Thoracic aorta (tissue), 2 donors: ENCODE data around the gene FLCN. TPM values are rescaled to one million over a fixed set of nuclear protein-coding genes. Genes with fewer than 3 reads are reported as not detected.
"Not testable (repeated sequence)": the region's sequence is repeated elsewhere in the genome, so short reads cannot be mapped to it uniquely, and the experiment has no call there.

Source experiments
- ATAC-seq: fragments of 150-250 bp; one replicate; pipeline ENCODE4 v1.8.0; 2017; ENCODE audit warnings: low read depth; ENCODE audit not compliant: insufficient number of reproducible peaks, low FRiP score
- DNase-seq: peaks from one replicate; pipeline ENCODE4 v3.0.0-alpha.2; 2020; ENCODE audit warnings: low spot score
- H3K27ac ChIP-seq, 2 donors: fragments of 200-600 bp; sonication (generic); 1 replicate in 1 of 2; 2 replicates in 1 of 2; pipeline ENCODE4 v1.5.1; 2016; ENCODE audit warnings: mild to moderate bottlenecking in 2 of 2, moderate library complexity in 2 of 2
- H3K27me3 ChIP-seq: fragments of 200-600 bp; sonication (generic); replicated peaks from 2 replicates; pipeline ENCODE4 v1.6.0; 2016; ENCODE audit warnings: mild to moderate bottlenecking; ENCODE audit not compliant: insufficient read depth
- H3K36me3 ChIP-seq: fragments of 200-600 bp; sonication (generic); one replicate; pipeline ENCODE4 v1.5.1; 2016
- H3K4me1 ChIP-seq, 2 donors: fragments of 200-600 bp; sonication (generic); 1 replicate in 1 of 2; 2 replicates in 1 of 2; pipeline versions ENCODE4 v1.5.1 to v1.6.0; 2016; ENCODE audit warnings: low read depth in 2 of 2, mild to moderate bottlenecking in 1 of 2; ENCODE audit not compliant: control insufficient read depth in 1 of 2
- H3K4me3 ChIP-seq: fragments of 200-600 bp; sonication (generic); 2 replicates; pipeline ENCODE4 v1.5.1; 2016; ENCODE audit warnings: mild to moderate bottlenecking
- H3K9me3 ChIP-seq: fragments of 200-600 bp; sonication (generic); 2 replicates; pipeline ENCODE4 v1.5.1; 2016
- total RNA-seq, 2 donors: library from RNA; depleted of rRNA; stranded (reverse); fragments of >200 nt; gene quantifications; one replicate each; pipeline versions ENCODE4 v1.1.0 to v1.2.3, GENCODE V29; 2016
- TF ChIP-seq, protein P1 (sequence below): fragments of 200-600 bp; sonication (generic); IDR thresholded peaks from one replicate; pipeline ENCODE4 v1.5.1; 2019; ENCODE audit warnings: antibody characterized with exemption

Gene FLCN
- total RNA-seq, 2 donors from 2014 or later: 64.3 to 123 TPM

DNA sequence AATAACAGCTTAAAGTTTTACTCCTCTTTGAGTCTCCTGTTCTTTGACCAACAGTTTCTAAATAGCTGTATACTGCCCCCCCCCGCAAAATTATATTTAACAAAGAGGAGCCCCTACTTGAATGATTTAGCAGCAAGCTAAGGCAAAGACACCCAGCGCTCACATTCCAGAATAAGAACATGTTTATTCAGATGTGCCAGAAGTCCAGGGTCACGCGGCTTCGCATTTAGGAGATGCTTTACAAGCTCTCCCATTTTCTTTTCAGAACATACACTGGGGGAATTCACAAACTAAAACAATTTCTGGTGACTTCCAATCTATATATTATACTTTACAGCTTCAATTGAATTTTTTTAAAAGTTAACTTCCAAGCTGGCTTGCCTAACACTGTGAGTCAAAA, 36.1 kb downstream of the FLCN start:
- TF ChIP-seq, protein P1, sequence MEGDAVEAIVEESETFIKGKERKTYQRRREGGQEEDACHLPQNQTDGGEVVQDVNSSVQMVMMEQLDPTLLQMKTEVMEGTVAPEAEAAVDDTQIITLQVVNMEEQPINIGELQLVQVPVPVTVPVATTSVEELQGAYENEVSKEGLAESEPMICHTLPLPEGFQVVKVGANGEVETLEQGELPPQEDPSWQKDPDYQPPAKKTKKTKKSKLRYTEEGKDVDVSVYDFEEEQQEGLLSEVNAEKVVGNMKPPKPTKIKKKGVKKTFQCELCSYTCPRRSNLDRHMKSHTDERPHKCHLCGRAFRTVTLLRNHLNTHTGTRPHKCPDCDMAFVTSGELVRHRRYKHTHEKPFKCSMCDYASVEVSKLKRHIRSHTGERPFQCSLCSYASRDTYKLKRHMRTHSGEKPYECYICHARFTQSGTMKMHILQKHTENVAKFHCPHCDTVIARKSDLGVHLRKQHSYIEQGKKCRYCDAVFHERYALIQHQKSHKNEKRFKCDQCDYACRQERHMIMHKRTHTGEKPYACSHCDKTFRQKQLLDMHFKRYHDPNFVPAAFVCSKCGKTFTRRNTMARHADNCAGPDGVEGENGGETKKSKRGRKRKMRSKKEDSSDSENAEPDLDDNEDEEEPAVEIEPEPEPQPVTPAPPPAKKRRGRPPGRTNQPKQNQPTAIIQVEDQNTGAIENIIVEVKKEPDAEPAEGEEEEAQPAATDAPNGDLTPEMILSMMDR: no peak

DNA sequence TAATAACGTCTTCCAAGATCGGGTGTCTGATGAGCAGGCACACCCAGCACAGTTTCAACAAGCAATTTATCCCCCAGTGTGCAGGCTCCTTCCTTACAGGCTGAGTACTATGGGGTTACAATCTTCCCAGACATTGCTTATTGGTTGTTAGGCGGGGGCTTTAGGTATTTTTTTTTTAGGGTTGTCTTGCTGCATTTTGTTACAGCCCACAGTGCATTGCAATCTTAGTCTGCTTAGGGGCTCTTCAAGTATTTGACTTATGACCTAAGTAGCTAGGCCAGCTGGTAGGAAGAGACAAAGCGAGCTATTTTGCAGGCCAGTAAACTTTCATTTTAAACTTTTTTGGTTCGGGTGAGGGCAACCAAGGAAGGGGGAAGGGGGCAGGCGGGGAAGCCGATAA, 36.7 kb downstream of the FLCN start:
- H3K4me3 ChIP-seq: no peak overlapping the region
- peaks cover 18 to 24% of the 10 kb centered on the region in 2 donors for H3K4me1 ChIP-seq
- DNase-seq: no peak
- no peak for ATAC-seq
- TF ChIP-seq, protein P1: no peak
- H3K27ac ChIP-seq: no peak overlapping the region
- no peaks in the 10 kb centered on the region for H3K36me3 ChIP-seq
- H3K27me3 ChIP-seq: no peaks in the 10 kb centered on the region
- no peaks in the 10 kb centered on the region for H3K9me3 ChIP-seq

More for the DNA sequence above, 36.1 kb downstream of the FLCN start:
- Histone ChIP-seq H3K36me3 (no peaks in the 10 kb centered on the region), H3K4me3 (no peak overlapping the region), H3K27ac (no peak overlapping the region), H3K4me1 (peaks cover 18 to 30% of the 10 kb centered on the region in 2 donors), H3K9me3 (no peaks in the 10 kb centered on the region), H3K27me3 (no peaks in the 10 kb centered on the region)
- no peak for ATAC-seq
- no peak for DNase-seq

DNA sequence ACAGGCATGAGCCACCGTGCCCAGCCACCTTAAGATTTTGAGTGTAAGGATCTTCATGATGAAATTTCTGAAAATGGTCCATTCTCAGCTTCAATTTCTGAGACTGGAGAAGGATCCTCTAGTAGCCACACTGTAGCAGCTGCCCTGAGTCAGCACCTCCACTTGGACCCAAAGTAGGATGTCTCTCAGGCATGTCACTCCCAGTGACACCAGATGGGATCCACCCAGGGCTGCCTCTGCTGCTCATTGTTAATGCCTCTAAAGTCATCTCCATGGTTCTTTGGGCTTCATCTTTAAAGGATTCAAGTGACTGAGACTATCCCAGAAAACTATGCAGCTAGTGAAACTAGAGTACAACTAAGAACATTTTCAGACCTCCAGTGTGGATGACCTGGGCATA, 38.7 kb downstream of the FLCN start:
- DNase-seq (no peak), ATAC-seq (no peak)
- no peaks in the 10 kb centered on the region for H3K36me3 ChIP-seq
- no peaks in the 10 kb centered on the region for H3K27me3 ChIP-seq
- no peak overlapping the region for H3K4me3 ChIP-seq
- peaks cover 0 to 4% of the 10 kb centered on the region in 2 donors for H3K4me1 ChIP-seq
- H3K9me3 ChIP-seq: no peaks in the 10 kb centered on the region
- H3K27ac ChIP-seq: no peak overlapping the region
- TF ChIP-seq, protein P1: no peak

DNA sequence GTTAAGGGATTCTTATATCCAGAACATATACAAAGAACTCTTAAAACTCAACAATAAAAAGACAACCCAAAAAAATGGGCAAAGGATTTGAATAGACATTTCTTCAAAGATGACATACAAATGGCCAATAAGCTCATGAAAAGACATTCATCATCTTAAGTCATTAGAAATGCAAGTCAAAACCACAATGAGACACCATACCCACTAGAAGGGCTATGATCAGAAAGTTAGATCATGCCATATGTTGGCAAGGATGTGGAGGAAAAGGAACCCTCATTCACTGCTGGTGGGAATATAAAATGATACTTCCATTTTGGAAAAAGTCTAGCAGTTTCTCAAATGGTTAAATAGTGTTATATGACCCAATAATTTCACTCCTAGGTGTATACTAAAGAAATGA, 40.2 kb downstream of the FLCN start:
- no peak for DNase-seq
- Histone ChIP-seq H3K27ac (no peak overlapping the region), H3K27me3 (no peaks in the 10 kb centered on the region), H3K4me3 (no peak overlapping the region), H3K9me3 (no peaks in the 10 kb centered on the region), H3K36me3 (no peaks in the 10 kb centered on the region), H3K4me1 (peaks cover 3 to 4% of the 10 kb centered on the region in 2 donors)
- no peak for ATAC-seq
- TF ChIP-seq, protein P1: no peak

DNA sequence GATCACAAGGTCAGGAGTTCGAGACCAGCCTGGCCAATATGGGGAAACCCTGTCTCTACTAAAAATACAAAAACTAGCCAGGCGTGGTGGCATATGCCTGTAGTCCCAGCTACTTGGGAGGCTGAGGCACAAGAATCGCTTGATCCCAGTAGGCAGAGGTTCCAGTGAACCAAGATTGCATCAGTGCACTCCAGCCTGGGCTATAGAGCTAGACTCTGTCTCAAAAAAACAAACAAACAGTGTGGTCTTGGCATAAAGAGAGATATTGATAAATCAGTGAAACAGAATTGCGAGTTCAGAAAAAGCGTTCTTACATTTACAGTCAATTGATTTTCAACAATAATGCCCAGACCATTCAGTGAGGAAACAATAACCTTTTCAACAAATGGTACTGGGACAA, 41.5 kb downstream of the FLCN start:
- H3K27ac ChIP-seq, H3K9me3 ChIP-seq, H3K36me3 ChIP-seq, ATAC-seq, DNase-seq, H3K4me3 ChIP-seq, H3K27me3 ChIP-seq: not testable (repeated sequence)
- H3K4me1 ChIP-seq: peaks cover 9 to 17% of the 10 kb centered on the region in 2 donors

DNA sequence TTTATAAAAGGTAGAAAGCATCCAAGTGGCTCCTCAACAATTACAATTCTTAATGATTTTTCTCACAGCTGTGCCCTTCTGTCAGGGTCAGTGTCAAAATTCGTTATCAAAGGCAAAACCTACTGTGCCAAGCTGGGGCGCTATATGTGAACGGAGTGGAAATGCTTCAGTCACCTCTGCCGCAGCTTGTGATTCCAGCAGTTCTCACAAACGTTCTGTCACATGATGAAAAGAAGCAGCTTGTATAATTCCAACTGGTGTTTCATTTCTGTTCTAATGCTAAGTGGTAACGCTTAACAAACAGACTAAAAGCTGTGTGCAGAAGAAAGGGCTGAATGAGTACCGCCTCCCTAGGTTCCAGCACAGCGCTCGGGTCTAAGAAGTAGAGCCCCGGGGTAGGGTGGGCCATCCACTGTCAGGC, 45.0 kb downstream of the FLCN start:
- no peak for ATAC-seq
- peak overlapping the region; percentile 54 to 79 for H3K27ac ChIP-seq
- H3K36me3 ChIP-seq: peaks cover 4% of the 10 kb centered on the region
- no peaks in the 10 kb centered on the region for H3K27me3 ChIP-seq
- no peak overlapping the region for H3K4me3 ChIP-seq
- H3K4me1 ChIP-seq: peaks cover 19 to 31% of the 10 kb centered on the region in 2 donors
- H3K9me3 ChIP-seq: no peaks in the 10 kb centered on the region
- TF ChIP-seq, protein P1: no peak
- DNase-seq: no peak
